PC-9 (cell line): ENCODE results near the gene LTBP3. TPM values are rescaled to one million over a fixed set of nuclear protein-coding genes. Genes with fewer than 3 reads are reported as not detected.

Experiments
- BruUV-seq: library from RNA; stranded (reverse); fragments of 400-500 nt; replicated peaks from 2 replicates; lab custom pipeline; 2021; lab: Mats Ljungman, UMichigan
- CTCF ChIA-PET: fragments of 300-600 bp; sonication (Branson Sonifier 250); formaldehyde crosslinking; loops from one replicate; lab custom pipeline; 2022; ENCODE audit warnings: antibody characterized with exemption; lab: Charles Lee
- POLR2A ChIA-PET: fragments of 300-600 bp; sonication (Branson Sonifier 250); formaldehyde crosslinking; loops from one replicate; lab custom pipeline; 2022; ENCODE audit warnings: antibody characterized with exemption; ENCODE audit not compliant: unreplicated experiment; lab: Charles Lee
- DNase-seq, 2 experiments: peaks; one replicate each; pipeline versions ENCODE4 v3.0.0 to v3.0.0-alpha.2; 2015 to 2022; ENCODE audit warnings: mixed read lengths in 1 of 2
- H2AFZ ChIP-seq: fragments of 200-600 bp; sonication (generic); 2 replicates; pipeline ENCODE4 v1.8.1; 2017; ENCODE audit warnings: antibody characterized with exemption
- H3F3A ChIP-seq: fragments of 200-600 bp; sonication (generic); 2 replicates; pipeline ENCODE4 v1.8.1; 2017; ENCODE audit warnings: antibody characterized with exemption, mild to moderate bottlenecking, low read depth; ENCODE audit not compliant: insufficient read depth
- H3K27ac ChIP-seq: fragments of 200-600 bp; sonication (generic); 2 replicates; pipeline ENCODE4 v1.6.1; 2016; ENCODE audit warnings: mixed run types
- H3K27me3 ChIP-seq: fragments of 200-600 bp; sonication (generic); 2 replicates; pipeline ENCODE4 v1.6.1; 2016; ENCODE audit warnings: low read depth, mixed run types; ENCODE audit not compliant: insufficient read depth
- H3K36me3 ChIP-seq: fragments of 200-600 bp; sonication (generic); 2 replicates; pipeline ENCODE4 v1.6.1; 2016; ENCODE audit warnings: low read depth, mixed run types
- H3K4me1 ChIP-seq: fragments of 200-600 bp; sonication (generic); replicated peaks from 2 replicates; pipeline ENCODE4 v1.6.1; 2016; ENCODE audit warnings: mixed run types; ENCODE audit not compliant: insufficient read depth
- H3K4me2 ChIP-seq: fragments of 200-600 bp; sonication (generic); 2 replicates; pipeline ENCODE4 v1.6.1; 2017; ENCODE audit warnings: mixed run types
- H3K4me3 ChIP-seq: fragments of 200-600 bp; sonication (generic); 2 replicates; pipeline ENCODE4 v1.6.1; 2016; ENCODE audit warnings: mixed run types
- H3K79me2 ChIP-seq: fragments of 200-600 bp; sonication (generic); 2 replicates; pipeline ENCODE4 v1.6.1; 2017; ENCODE audit warnings: low read depth, mixed run types
- H3K9me2 ChIP-seq: fragments of 200-600 bp; sonication (generic); 2 replicates; pipeline ENCODE4 v1.8.1; 2017; ENCODE audit warnings: mild to moderate bottlenecking; ENCODE audit not compliant: insufficient read depth
- H3K9me3 ChIP-seq: fragments of 200-600 bp; sonication (generic); 2 replicates; pipeline ENCODE4 v1.8.1; 2016; ENCODE audit warnings: low read depth; ENCODE audit not compliant: insufficient read depth
- H4K20me1 ChIP-seq: fragments of 200-600 bp; sonication (generic); 2 replicates; pipeline ENCODE4 v1.8.1; 2017; ENCODE audit not compliant: insufficient read depth
- EZH2 ChIP-seq: fragments of 200-600 bp; sonication (generic); IDR thresholded peaks from 2 replicates; pipeline ENCODE4 v1.8.0; 2017; ENCODE audit warnings: antibody characterized with exemption, low read depth
- intact Hi-C: fragments of 100-400 bp; cut with micrococcal nuclease; formaldehyde crosslinking; loops from one replicate; pipeline ENCODE4 v1.10.0; 2022; ENCODE audit not compliant: unreplicated experiment
- total RNA-seq: library from RNA; stranded (reverse); gene quantifications from 2 replicates; pipeline ENCODE4 v1.2.3, GENCODE V29; 2021
- TF ChIP-seq, protein P1 (sequence below): fragments of 200-600 bp; sonication (generic); conservative IDR thresholded peaks from 2 replicates; pipeline ENCODE4 v1.6.1; 2017; ENCODE audit warnings: mixed run types, antibody characterized with exemption, mild to moderate bottlenecking, moderate library complexity

LTBP3 gene
- total RNA-seq, 1 experiment from 2014 or later: 455 TPM

DNA sequence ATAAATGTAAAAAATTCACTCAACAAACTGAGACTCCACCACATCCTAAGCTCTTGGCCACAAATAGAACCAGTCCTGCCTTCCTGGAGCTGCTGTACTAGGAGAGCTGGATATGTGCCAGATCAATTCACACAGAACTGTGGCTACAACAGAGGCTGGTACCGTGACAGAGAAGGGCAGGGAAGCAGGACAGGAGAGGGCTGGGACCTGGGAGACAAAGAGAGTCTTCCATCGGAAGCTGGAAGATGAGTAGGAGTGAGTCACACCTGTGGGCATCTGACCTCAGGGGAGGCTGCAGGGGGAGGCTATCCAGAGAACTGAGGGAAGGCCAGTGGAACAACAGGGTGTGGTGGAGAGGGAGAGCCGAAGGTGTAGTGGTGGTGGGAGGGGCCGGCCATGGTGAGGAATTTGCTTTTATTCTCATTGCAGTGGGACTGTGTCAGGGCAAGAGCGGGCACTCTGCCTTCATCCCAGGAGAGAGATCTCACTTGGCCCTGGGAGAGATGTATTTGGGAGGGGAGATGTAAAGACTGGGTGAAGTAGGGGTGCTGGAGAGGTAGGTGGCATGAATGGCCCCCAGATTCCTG, 1.9 kb upstream of the LTBP3 start:
- peak overlapping the region; percentile 86 for H3K4me2 ChIP-seq
- no peak overlapping the region for H2AFZ ChIP-seq
- peaks cover 53% of the 10 kb centered on the region for H3K4me1 ChIP-seq
- no peaks in the 10 kb centered on the region for H3K27me3 ChIP-seq
- TF ChIP-seq, protein P1, sequence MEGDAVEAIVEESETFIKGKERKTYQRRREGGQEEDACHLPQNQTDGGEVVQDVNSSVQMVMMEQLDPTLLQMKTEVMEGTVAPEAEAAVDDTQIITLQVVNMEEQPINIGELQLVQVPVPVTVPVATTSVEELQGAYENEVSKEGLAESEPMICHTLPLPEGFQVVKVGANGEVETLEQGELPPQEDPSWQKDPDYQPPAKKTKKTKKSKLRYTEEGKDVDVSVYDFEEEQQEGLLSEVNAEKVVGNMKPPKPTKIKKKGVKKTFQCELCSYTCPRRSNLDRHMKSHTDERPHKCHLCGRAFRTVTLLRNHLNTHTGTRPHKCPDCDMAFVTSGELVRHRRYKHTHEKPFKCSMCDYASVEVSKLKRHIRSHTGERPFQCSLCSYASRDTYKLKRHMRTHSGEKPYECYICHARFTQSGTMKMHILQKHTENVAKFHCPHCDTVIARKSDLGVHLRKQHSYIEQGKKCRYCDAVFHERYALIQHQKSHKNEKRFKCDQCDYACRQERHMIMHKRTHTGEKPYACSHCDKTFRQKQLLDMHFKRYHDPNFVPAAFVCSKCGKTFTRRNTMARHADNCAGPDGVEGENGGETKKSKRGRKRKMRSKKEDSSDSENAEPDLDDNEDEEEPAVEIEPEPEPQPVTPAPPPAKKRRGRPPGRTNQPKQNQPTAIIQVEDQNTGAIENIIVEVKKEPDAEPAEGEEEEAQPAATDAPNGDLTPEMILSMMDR: no peak
- TF ChIP-seq EZH2: no peak
- H3K79me2 ChIP-seq: peaks cover 28% of the 10 kb centered on the region
- no peaks in the 10 kb centered on the region for H3K36me3 ChIP-seq
- ChIA-PET CTCF (interaction anchor here (0.6 to 2.2 kb wide), 5 partner anchors 11 to 442 kb away, joined by 3 to 11 read pairs (median 3); partner anchors contain the start of genes BANF1, EIF1AD and ZNRD2), POLR2A (interaction anchor here (0.5 to 1.8 kb wide), 14 partner anchors 10 to 816 kb away, joined by 3 to 43 read pairs (median 4); partner anchors contain the start of genes FAM89B, MALAT1, RASGRP2 and SIPA1)
- H3K27ac ChIP-seq: peak overlapping the region; percentile 69
- H4K20me1 ChIP-seq: no peaks in the 10 kb centered on the region
- DNase-seq: peak; percentile 84 to 92
- H3K4me3 ChIP-seq: peak overlapping the region; percentile 77; the same call in 1 of the 2 replicates
- no peaks in the 10 kb centered on the region for H3K9me3 ChIP-seq
- H3F3A ChIP-seq: peaks cover 59% of the 10 kb centered on the region
- H3K9me2 ChIP-seq: no peaks in the 10 kb centered on the region
- intact Hi-C loops: loop anchor here (1.0 to 5.0 kb wide), 4 partner anchors 10 to 452 kb away; partner anchors contain the start of genes C11orf68, CST6, DRAP1 and NEAT1
- no TSS peak for BruUV-seq

DNA sequence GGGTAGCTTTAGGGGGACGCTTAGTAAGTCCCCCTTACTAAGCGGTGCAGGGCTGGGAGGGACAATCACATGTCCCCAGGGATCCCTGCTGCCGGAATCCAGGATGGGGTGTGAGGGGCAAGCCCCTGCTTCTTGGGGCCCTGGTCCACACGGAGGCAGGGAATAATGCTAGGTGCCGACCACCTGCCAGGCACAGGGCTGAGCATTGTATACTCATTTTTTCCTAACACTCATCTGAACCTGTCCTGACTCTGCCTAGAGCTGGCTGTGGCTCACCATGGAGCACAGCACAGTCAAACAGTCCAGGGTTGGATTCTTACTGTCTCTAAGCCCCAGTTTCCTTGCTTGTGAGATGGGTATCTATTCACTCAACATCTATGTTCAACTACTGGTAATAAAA, 1.4 kb upstream of the LTBP3 start:
- Histone ChIP-seq H2AFZ (no peak overlapping the region), H3K79me2 (peaks cover 33% of the 10 kb centered on the region), H3K36me3 (no peaks in the 10 kb centered on the region), H3F3A (peaks cover 62% of the 10 kb centered on the region), H3K9me2 (no peaks in the 10 kb centered on the region), H3K27me3 (no peaks in the 10 kb centered on the region), H3K9me3 (no peaks in the 10 kb centered on the region), H3K4me1 (peaks cover 58% of the 10 kb centered on the region), H3K4me3 (peak overlapping the region; percentile 77; the same call in 1 of the 2 replicates), H3K4me2 (peak overlapping the region; percentile 86), H4K20me1 (no peaks in the 10 kb centered on the region), H3K27ac (peak overlapping the region; percentile 69)
- BruUV-seq: no TSS peak
- intact Hi-C loops: loop anchor here (5.0 kb wide), 3 partner anchors 137 to 453 kb away; partner anchors contain the start of genes C11orf68, CST6, DRAP1 and NEAT1
- POLR2A ChIA-PET: interaction anchor here (0.6 to 1.8 kb wide), 12 partner anchors 11 to 815 kb away, joined by 3 to 43 read pairs (median 4); partner anchors contain the start of genes MALAT1, RASGRP2 and ZNRD2
- CTCF ChIA-PET: interaction anchor here (0.6 to 2.2 kb wide), 2 partner anchors 11 to 443 kb away, joined by 8 to 11 read pairs; partner anchors contain the start of genes BANF1, EIF1AD and ZNRD2
- no peak for DNase-seq
- TF ChIP-seq EZH2: no peak
- TF ChIP-seq, protein P1: no peak

DNA sequence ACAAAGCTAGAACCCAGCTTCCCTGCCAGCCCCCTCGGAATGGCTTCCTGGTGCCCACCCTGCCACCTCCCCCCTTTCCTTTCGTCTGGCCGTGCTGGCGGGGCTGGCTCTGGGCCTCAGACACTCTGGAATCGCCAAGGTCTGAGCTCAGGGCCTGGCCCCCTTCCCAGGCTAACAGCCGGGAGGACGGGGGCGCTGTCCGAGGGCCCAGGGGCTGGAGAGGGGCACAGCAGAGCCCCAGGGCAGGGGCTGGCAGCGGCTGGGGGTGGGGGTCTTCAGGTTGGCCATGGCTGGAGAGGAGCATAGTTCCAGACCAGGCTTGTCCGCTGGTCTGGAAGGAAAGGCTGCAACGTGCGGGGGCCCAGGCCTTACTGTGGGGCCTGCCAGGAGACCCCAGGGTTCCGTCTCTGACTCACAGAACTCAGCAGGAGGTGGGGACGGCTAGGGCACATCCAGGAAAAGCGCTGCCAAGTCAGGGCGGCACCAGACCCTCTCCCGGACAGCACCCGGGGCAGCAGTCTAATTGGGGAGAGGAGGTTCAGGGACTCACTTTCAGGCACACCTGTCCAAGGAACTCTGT, 861 bp upstream of the LTBP3 start:
- TSS peak; percentile 70 for BruUV-seq
- H3K4me3 ChIP-seq: peak overlapping the region; percentile 77

More for the DNA sequence above, 861 bp upstream of the LTBP3 start:
- H3K27ac ChIP-seq: peak overlapping the region; percentile 69
- peaks cover 38% of the 10 kb centered on the region for H3K79me2 ChIP-seq
- no peaks in the 10 kb centered on the region for H3K9me2 ChIP-seq
- no peaks in the 10 kb centered on the region for H3K27me3 ChIP-seq
- peak overlapping the region; percentile 86 for H3K4me2 ChIP-seq
- TF ChIP-seq, protein P1: no peak
- TF ChIP-seq EZH2: no peak
- H3K36me3 ChIP-seq: no peaks in the 10 kb centered on the region
- intact Hi-C loops: loop anchor here (5.0 kb wide), 3 partner anchors 137 to 453 kb away; partner anchors contain the start of genes C11orf68, CST6, DRAP1 and NEAT1
- H3K9me3 ChIP-seq: no peaks in the 10 kb centered on the region
- H2AFZ ChIP-seq: peak overlapping the region; percentile 75
- no peak for DNase-seq
- peaks cover 67% of the 10 kb centered on the region for H3F3A ChIP-seq
- no peaks in the 10 kb centered on the region for H4K20me1 ChIP-seq
- peaks cover 63% of the 10 kb centered on the region for H3K4me1 ChIP-seq
- CTCF ChIA-PET: interaction anchor here (0.6 to 2.2 kb wide), 3 partner anchors 12 to 443 kb away, joined by 4 to 11 read pairs (median 8); partner anchors contain the start of genes BANF1, EIF1AD and ZNRD2
- POLR2A ChIA-PET: interaction anchor here (0.6 to 1.8 kb wide), 6 partner anchors 11 to 432 kb away, joined by 3 to 13 read pairs (median 4); partner anchors contain the start of gene ZNRD2
